ENCODE data around the gene FTCD. TPM values are rescaled to one million over a fixed set of nuclear protein-coding genes. Genes with fewer than 3 reads are reported as not detected.

Gene FTCD, protein sequence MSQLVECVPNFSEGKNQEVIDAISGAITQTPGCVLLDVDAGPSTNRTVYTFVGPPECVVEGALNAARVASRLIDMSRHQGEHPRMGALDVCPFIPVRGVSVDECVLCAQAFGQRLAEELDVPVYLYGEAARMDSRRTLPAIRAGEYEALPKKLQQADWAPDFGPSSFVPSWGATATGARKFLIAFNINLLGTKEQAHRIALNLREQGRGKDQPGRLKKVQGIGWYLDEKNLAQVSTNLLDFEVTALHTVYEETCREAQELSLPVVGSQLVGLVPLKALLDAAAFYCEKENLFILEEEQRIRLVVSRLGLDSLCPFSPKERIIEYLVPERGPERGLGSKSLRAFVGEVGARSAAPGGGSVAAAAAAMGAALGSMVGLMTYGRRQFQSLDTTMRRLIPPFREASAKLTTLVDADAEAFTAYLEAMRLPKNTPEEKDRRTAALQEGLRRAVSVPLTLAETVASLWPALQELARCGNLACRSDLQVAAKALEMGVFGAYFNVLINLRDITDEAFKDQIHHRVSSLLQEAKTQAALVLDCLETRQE
- total RNA-seq, result not detected in 2 replicates

DNA sequence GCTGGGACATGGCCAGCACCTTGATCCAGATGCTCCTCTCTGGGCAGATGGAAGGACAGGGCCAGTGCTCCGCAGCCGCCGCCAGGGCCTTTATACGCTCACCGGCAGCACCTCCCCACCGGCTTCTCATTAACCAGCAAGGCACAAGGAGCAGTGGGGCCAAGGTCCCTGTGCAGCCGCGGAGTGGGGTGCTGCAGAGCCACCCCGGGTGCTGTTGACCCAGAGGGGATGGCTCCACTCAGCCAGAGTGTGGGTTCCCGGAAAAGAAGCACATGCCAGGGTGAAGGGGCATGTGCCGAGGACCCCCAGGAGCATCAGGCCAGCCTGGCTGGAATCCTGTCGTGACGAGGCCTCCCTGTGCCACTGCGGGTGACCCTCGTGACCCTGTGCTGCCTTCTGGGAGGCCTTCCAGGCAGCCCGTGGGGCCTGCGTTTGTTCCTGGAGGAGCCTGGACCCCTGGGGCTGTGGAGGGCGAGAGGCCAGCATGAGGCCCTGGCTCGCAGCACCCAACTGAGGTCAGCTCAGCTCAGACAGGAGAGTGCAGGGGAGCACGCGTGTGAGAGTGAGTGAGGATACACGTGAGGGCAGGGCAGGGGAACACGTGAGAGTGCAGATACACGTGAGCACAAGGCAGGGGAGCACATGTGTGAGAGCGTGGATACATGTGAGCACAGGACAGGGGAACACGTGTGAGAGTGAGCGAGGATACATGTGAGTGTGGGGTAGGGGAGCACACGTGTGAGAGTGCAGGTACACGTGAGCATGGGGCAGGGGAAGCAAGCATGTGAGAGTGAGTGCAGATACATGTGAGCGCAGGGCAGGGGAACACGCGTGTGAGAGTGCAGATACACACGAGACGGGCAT lies at the start of gene FTCD:
Gene FTCD (minus strand): TSS at position 66 of the 864 bp plus-strand sequence. CDS start 56 bp downstream, at position 10.

DNA sequence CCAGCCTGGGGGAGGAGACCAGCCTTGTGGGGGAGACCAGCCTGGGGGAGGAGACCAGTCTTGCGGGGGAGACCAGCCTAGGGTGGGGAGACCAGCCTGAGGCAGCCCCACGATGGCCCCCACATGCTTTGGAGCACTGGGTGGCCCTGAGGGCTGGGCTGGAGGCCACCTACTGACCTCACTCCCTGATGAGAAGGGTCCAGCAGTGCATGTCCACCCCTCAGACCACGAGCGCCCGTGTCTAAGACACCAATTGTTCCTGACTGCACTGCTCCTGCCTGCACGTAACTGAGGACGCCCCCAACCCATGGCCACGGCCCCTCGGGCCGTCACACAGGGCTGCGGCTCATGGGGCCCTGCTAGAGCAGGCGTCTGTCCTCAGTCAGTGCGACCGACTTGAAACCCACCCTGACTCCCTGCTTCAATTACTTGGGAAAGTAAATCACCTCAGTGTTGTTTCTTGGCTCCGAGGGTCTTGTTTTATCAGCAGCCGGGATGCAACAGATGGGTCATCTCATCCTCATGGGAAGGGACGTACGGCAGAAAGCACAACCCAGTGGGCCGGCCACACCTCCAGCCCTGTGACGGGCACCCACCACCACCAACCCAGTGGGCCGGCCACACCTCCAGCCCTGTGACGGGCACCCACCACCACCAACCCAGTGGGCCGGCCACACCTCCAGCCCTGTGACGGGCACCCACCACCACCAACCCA lies 28.7 kb upstream of the FTCD start, which contains the start of gene SPATC1L:
Gene SPATC1L (minus strand): TSS at position 550 of the 715 bp plus-strand sequence. CDS start 1,643 bp downstream, outside the sequence.

DNA sequence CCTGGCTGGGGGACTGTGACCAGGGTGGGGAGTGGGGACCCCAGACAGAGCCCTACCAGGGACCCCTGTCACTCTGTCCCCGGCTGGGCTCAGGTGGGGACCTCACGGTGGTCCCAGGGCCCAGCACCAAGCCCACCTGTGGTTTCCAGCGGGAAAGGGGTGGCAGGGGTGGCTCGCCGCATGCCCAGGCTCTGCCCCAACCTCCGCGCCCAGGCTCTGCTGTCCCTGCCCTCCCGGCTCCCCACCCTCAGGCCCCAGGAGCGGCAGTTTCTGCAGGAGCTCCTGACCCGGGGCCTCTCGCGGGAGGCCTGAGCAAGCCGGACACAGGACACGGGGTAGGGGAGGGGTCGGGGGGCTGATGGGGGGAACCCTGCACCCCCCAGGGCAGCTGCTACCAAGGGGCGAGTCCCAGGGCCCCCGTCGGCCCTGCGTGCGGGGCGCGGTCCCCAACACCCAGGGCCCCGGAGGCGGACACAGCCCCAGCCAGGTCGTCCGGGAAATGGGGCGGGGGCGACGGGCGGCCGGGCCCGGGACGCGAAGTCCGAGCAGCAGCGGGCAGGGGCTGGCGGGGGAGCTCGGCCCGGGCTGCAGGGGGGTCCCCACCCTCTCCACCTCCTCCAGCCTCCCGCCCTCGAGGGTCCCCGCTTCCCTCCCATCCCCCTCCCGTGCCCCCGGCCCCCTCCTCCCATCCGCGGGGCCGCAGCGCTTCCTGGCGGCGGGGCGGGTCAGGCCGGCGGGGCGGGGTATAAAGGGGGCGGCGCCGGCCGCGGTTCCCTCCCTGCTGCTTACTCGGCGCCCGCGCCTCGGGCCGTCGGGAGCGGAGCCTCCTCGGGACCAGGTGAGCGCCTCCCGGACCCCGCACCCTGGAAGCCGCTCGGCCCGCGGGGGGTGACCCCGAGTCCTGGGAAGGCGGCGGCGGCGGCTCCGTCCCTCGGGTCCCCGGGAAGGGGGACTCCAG lies 57.8 kb downstream of the FTCD start, which contains the start of gene COL6A2:
Gene COL6A2 (plus strand): TSS at position 777 of the 958 bp plus-strand sequence.

Other genes starting within 250 kb of the FTCD start
- gene COL6A1, start 173.8 kb downstream of the FTCD start, total RNA-seq, result 786 and 792 TPM in 2 replicates
- gene COL6A2, start 57.5 kb downstream of the FTCD start, total RNA-seq, result 691 and 720 TPM in 2 replicates
- 50.4 and 55.6 TPM in 2 replicates for gene SPATC1L, start 28.9 kb upstream of the FTCD start, total RNA-seq
- 244 and 258 TPM in 2 replicates for gene LSS, start 73.2 kb upstream of the FTCD start, total RNA-seq
- gene MCM3AP, start 130.0 kb upstream of the FTCD start, total RNA-seq, result 60.0 and 60.2 TPM in 2 replicates
- gene YBEY, start 130.8 kb upstream of the FTCD start, total RNA-seq, result 23.0 and 24.9 TPM in 2 replicates
- gene C21orf58, start 168.3 kb upstream of the FTCD start, total RNA-seq, result 9.1 and 10.0 TPM in 2 replicates
- 18.7 and 25.4 TPM in 2 replicates for gene PCNT, start 168.6 kb upstream of the FTCD start, total RNA-seq